Nephron progenitor cell (in vitro differentiated cells): ENCODE results near the gene ZNF276.
"Not testable (repeated sequence)": the region's sequence is repeated elsewhere in the genome, so short reads cannot be mapped to it uniquely, and the experiment has no call there.

ENCODE experiments used
- DNase-seq: peaks from one replicate; pipeline ENCODE4 v3.0.0; 2021
- H3K27ac Mint-ChIP-seq: 2 replicates; pipeline ENCODE4 v1.8.0; 2021; ENCODE audit warnings: mild to moderate bottlenecking, moderate library complexity, mixed read lengths
- H3K27me3 Mint-ChIP-seq: 2 replicates; pipeline ENCODE4 v1.8.0; 2021; ENCODE audit warnings: mild to moderate bottlenecking, low read depth, mixed read lengths; ENCODE audit not compliant: poor library complexity
- H3K36me3 Mint-ChIP-seq: 2 replicates; pipeline ENCODE4 v1.8.0; 2021; ENCODE audit warnings: low read depth, mixed read lengths
- H3K4me1 Mint-ChIP-seq: 2 replicates; pipeline ENCODE4 v1.8.0; 2021; ENCODE audit warnings: mixed read lengths
- H3K4me3 Mint-ChIP-seq: 2 replicates; pipeline ENCODE4 v1.8.0; 2021; ENCODE audit warnings: mild to moderate bottlenecking, moderate library complexity, mixed read lengths
- H3K9me3 Mint-ChIP-seq: 2 replicates; pipeline ENCODE4 v1.8.0; 2021; ENCODE audit warnings: mild to moderate bottlenecking, moderate library complexity, mixed read lengths
- TF ChIP-seq, protein P1 (sequence below): fragments of 200-600 bp; sonication (generic); IDR thresholded peaks from 2 replicates; pipeline ENCODE4 v1.5.0; 2021; ENCODE audit warnings: antibody characterized with exemption

ZNF276 gene

GRCh38 chr16:89695875-89696669, 25.3 kb upstream of the ZNF276 start:
- H3K4me1 Mint-ChIP-seq, result peaks cover 34% of the 10 kb centered on the region
- peaks cover 4% of the 10 kb centered on the region for H3K27me3 Mint-ChIP-seq
- TF ChIP-seq, protein P1, sequence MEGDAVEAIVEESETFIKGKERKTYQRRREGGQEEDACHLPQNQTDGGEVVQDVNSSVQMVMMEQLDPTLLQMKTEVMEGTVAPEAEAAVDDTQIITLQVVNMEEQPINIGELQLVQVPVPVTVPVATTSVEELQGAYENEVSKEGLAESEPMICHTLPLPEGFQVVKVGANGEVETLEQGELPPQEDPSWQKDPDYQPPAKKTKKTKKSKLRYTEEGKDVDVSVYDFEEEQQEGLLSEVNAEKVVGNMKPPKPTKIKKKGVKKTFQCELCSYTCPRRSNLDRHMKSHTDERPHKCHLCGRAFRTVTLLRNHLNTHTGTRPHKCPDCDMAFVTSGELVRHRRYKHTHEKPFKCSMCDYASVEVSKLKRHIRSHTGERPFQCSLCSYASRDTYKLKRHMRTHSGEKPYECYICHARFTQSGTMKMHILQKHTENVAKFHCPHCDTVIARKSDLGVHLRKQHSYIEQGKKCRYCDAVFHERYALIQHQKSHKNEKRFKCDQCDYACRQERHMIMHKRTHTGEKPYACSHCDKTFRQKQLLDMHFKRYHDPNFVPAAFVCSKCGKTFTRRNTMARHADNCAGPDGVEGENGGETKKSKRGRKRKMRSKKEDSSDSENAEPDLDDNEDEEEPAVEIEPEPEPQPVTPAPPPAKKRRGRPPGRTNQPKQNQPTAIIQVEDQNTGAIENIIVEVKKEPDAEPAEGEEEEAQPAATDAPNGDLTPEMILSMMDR, result no peak
- H3K4me3 Mint-ChIP-seq, result no peak overlapping the region
- DNase-seq, result peak; percentile 16
- H3K27ac Mint-ChIP-seq, result peak overlapping the region; percentile 82
- H3K9me3 Mint-ChIP-seq, result no peaks in the 10 kb centered on the region
- H3K36me3 Mint-ChIP-seq, result peaks cover 18% of the 10 kb centered on the region

GRCh38 chr16:89696670-89697128, 24.6 kb upstream of the ZNF276 start:
- peaks cover 18% of the 10 kb centered on the region for H3K36me3 Mint-ChIP-seq
- TF ChIP-seq, protein P1, result no peak
- DNase-seq, result no peak
- peaks cover 4% of the 10 kb centered on the region for H3K27me3 Mint-ChIP-seq
- no peak overlapping the region for H3K27ac Mint-ChIP-seq
- H3K9me3 Mint-ChIP-seq, result no peaks in the 10 kb centered on the region
- H3K4me3 Mint-ChIP-seq, result no peak overlapping the region
- H3K4me1 Mint-ChIP-seq, result peaks cover 34% of the 10 kb centered on the region

DNA sequence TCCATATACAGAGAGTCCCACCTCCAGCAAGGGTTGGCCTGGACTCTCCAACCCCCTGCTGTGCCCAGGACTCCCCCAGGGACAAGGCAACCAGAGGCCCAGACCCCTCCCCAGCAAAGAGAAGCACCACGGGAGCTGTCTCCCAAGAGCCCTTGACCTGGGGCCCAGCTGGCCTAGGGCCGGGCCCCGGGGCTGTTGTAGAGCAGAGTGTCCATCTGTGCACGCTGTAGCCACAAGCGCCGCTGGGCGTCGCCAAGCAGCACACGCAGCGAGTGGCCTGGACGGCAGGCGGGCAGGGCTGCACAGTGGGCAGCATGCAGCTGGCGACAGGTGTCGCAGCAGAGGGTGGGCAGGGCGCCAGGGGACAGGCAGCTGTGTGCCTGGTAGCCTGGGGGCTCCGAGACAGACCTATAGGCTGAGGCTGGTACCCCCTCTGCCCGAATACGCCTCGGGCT, 24.1 kb upstream of the ZNF276 start:
- DNase-seq, result no peak
- Mint-ChIP-seq H3K36me3 (peaks cover 17% of the 10 kb centered on the region), H3K27ac (no peak overlapping the region), H3K4me3 (no peak overlapping the region), H3K4me1 (peaks cover 34% of the 10 kb centered on the region), H3K9me3 (no peaks in the 10 kb centered on the region), H3K27me3 (peaks cover 4% of the 10 kb centered on the region)
- TF ChIP-seq, protein P1, result no peak

DNA sequence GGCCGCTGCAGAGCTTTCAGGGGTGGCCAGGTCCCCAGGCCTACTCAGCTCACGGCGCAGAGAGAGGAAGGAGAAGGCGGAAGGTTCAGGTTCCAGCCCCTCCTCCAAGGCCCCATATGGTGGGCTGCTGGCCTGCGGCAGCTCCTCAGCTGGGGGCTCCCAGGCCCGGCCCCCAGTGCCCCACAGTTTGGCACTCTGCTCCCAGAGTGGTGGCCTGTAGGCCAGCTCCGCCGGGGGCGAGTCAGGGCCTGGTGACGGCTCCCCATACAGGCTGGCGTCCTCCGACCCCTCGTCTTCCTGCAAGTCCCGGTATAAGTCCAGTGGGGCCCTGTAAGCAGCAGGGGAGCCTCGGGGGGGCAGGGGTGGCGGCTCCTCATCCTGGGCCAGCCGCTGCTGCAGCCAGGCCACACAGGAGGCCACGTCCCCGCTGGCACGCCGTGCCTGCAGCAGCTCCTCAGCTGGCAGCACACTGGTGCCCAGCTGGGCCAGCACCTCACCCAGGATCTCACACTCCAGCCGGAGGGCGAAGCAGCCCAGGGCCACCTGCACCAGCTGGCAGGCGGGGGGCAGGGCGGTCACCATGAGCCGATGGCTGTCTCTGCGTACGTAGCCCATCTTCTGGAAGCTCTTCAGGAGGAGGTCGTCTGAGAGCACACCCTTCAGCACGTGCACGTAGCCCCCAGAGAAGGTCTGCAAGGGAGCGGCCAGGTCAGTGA, 23.6 kb upstream of the ZNF276 start:
- DNase-seq, result no peak
- no peak overlapping the region for H3K27ac Mint-ChIP-seq

DNA sequence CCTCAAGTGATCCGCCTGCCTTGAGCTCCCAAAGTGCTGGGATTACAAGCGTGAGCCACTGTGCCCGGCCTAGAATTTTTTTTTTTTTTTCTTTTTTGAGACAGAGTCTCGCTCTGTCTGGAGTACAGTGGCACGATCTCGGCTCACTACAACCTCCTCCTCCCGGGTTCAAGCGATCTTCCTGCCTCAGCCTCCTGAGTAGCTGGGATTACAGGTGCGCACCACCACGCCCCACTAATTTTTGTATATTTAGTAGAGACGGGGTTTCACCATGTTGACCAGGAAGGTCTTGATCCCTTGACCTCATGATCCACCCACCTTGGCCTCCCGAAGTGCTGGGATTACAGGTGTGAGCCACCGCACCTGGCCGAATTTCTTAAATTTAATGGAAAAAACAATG, 22.6 kb upstream of the ZNF276 start:
- DNase-seq, H3K4me3 Mint-ChIP-seq, H3K9me3 Mint-ChIP-seq, H3K36me3 Mint-ChIP-seq, H3K27ac Mint-ChIP-seq: not testable (repeated sequence)
- peaks cover 33% of the 10 kb centered on the region for H3K4me1 Mint-ChIP-seq
- peaks cover 14% of the 10 kb centered on the region for H3K27me3 Mint-ChIP-seq

More for the DNA sequence above, 23.6 kb upstream of the ZNF276 start:
- H3K36me3 Mint-ChIP-seq, result peaks cover 13% of the 10 kb centered on the region
- H3K4me1 Mint-ChIP-seq, result peaks cover 34% of the 10 kb centered on the region
- peaks cover 8% of the 10 kb centered on the region for H3K27me3 Mint-ChIP-seq
- no peaks in the 10 kb centered on the region for H3K9me3 Mint-ChIP-seq
- TF ChIP-seq, protein P1, result no peak
- H3K4me3 Mint-ChIP-seq, result no peak overlapping the region

GRCh38 chr16:89699629-89700099, 21.7 kb upstream of the ZNF276 start:
- Mint-ChIP-seq H3K27me3 (peaks cover 20% of the 10 kb centered on the region), H3K4me3 (peak overlapping the region; percentile 66), H3K4me1 (peaks cover 32% of the 10 kb centered on the region)
- not testable (repeated sequence) for H3K36me3 Mint-ChIP-seq, H3K9me3 Mint-ChIP-seq, H3K27ac Mint-ChIP-seq, DNase-seq
